HEK293 (cell line): ENCODE results near the gene PTCRA.

Experiments used
- CTCF ChIA-PET: fragments of 350-600 bp; formaldehyde crosslinking; extraction: SDS; loops from one replicate; lab custom pipeline; 2021; ENCODE audit warnings: antibody characterized with exemption; lab: Yijun Ruan, JAX
- POLR2A ChIA-PET: fragments of 300-600 bp; formaldehyde crosslinking; extraction: SDS; loops from one replicate; lab custom pipeline; 2020; ENCODE audit warnings: antibody characterized with exemption, inconsistent platforms; lab: Yijun Ruan, JAX
- H3K27ac ChIP-seq: fragments of 200-500 bp; sonication (Bioruptor generic); 2 replicates; pipeline ENCODE4 v1.5.1; 2014; ENCODE audit warnings: low read depth, low read length, control low read depth, inconsistent platforms; ENCODE audit errors: extremely low read depth
- H3K36me3 ChIP-seq, 2 experiments: fragments of 200-500 bp in 1 of 2; sonication (Bioruptor generic) in 1 of 2; 1 replicate in 1 of 2; 2 replicates in 1 of 2; pipeline ENCODE4 v1.5.1; 2014 to 2017; ENCODE audit warnings: inconsistent platforms in 2 of 2, low read length in 2 of 2; ENCODE audit not compliant: control insufficient read depth in 2 of 2, insufficient read depth in 1 of 2
- H3K4me1 ChIP-seq: fragments of 200-500 bp; sonication (Bioruptor generic); 2 replicates; pipeline ENCODE4 v1.5.1; 2014; ENCODE audit warnings: mild to moderate bottlenecking, low read length, inconsistent platforms; ENCODE audit not compliant: control insufficient read depth, insufficient read depth
- H3K4me3 ChIP-seq: 2 replicates; pipeline ENCODE4 v1.5.1; 2011; ENCODE audit warnings: low read depth, mild to moderate bottlenecking, control low read depth, low read length, moderate library complexity
- H3K9me3 ChIP-seq: fragments of 200-500 bp; sonication (Bioruptor generic); 2 replicates; pipeline ENCODE4 v1.5.1; 2014; ENCODE audit warnings: low read depth, low read length, inconsistent platforms; ENCODE audit not compliant: control insufficient read depth, insufficient read depth
- AEBP2 ChIP-seq: fragments of 450-650 bp; formaldehyde crosslinking; IDR thresholded peaks from 2 replicates; pipeline ENCODE4 v1.5.1; 2016; ENCODE audit warnings: missing biosample characterization, missing genetic modification characterization, borderline replicate concordance
- HOXC10 ChIP-seq: sonication (generic); formaldehyde crosslinking; IDR thresholded peaks from 2 replicates; pipeline ENCODE4 v1.8.1; 2023; ENCODE audit warnings: mild to moderate bottlenecking, missing genetic modification reagents
- INSM2 ChIP-seq: fragments of 450-650 bp; formaldehyde crosslinking; IDR thresholded peaks from 2 replicates; pipeline ENCODE4 v1.5.1; 2016; ENCODE audit warnings: missing biosample characterization, missing genetic modification characterization
- REST ChIP-seq: fragments of 450-650 bp; formaldehyde crosslinking; IDR thresholded peaks from 2 replicates; pipeline ENCODE4 v1.5.1; 2016; ENCODE audit warnings: missing biosample characterization, missing genetic modification characterization
- SALL2 ChIP-seq: fragments of 450-650 bp; formaldehyde crosslinking; IDR thresholded peaks from 2 replicates; pipeline ENCODE4 v1.5.0; 2017; ENCODE audit warnings: missing biosample characterization, mild to moderate bottlenecking, missing genetic modification characterization, borderline replicate concordance
- ZBTB49 ChIP-seq: fragments of 450-650 bp; formaldehyde crosslinking; IDR thresholded peaks from 2 replicates; pipeline ENCODE4 v1.5.1; 2016; ENCODE audit warnings: missing biosample characterization, missing genetic modification characterization, low read depth
- ZNF211 ChIP-seq: fragments of 450-650 bp; formaldehyde crosslinking; IDR thresholded peaks from 2 replicates; pipeline ENCODE4 v1.5.1; 2016; ENCODE audit warnings: low read depth, missing biosample characterization, missing genetic modification characterization
- ZNF221 ChIP-seq: fragments of 450-650 bp; formaldehyde crosslinking; IDR thresholded peaks from 2 replicates; pipeline ENCODE4 v1.5.1; 2017; ENCODE audit warnings: missing biosample characterization, missing genetic modification characterization, borderline replicate concordance
- ZNF404 ChIP-seq: fragments of 450-650 bp; formaldehyde crosslinking; IDR thresholded peaks from 2 replicates; pipeline ENCODE4 v1.5.1; 2017; ENCODE audit warnings: missing biosample characterization, missing genetic modification characterization
- ZNF639 ChIP-seq: fragments of 450-650 bp; formaldehyde crosslinking; IDR thresholded peaks from 2 replicates; pipeline ENCODE4 v1.5.1; 2016; ENCODE audit warnings: missing biosample characterization, missing genetic modification characterization
- ZNF660 ChIP-seq: fragments of 450-650 bp; IDR thresholded peaks from 2 replicates; pipeline ENCODE4 v1.5.1; 2018; ENCODE audit warnings: missing biosample characterization, mild to moderate bottlenecking, missing genetic modification characterization
- ZNF692 ChIP-seq: fragments of 450-650 bp; formaldehyde crosslinking; IDR thresholded peaks from 2 replicates; pipeline ENCODE4 v1.5.1; 2016; ENCODE audit warnings: missing biosample characterization, missing genetic modification characterization
- ZNF707 ChIP-seq: fragments of 450-650 bp; formaldehyde crosslinking; IDR thresholded peaks from 2 replicates; pipeline ENCODE4 v1.5.1; 2016; ENCODE audit warnings: missing biosample characterization, missing genetic modification characterization
- ZNF837 ChIP-seq: fragments of 450-650 bp; formaldehyde crosslinking; IDR thresholded peaks from 2 replicates; pipeline ENCODE4 v1.5.1; 2016; ENCODE audit warnings: missing biosample characterization, missing genetic modification characterization

PTCRA gene

GRCh38 chr6:42942444-42942843, 26.6 kb downstream of the PTCRA start:
- CTCF ChIA-PET, result interaction anchor here (0.7 kb wide), 1 partner anchor 387 kb away, joined by 9 read pairs; no protein-coding TSS in a partner anchor
- POLR2A ChIA-PET, result interaction anchor here (1.3 kb wide), 1 partner anchor 13 kb away, joined by 3 read pairs; the partner anchor contains the start of gene CNPY3
- Histone ChIP-seq H3K4me1 (no peaks in the 10 kb centered on the region), H3K9me3 (no peaks in the 10 kb centered on the region), H3K36me3 (peaks cover 14 to 38% of the 10 kb centered on the region in 2 experiments), H3K27ac (no peak overlapping the region), H3K4me3 (no peak overlapping the region)
- TF ChIP-seq ZNF211 (tag by site-specific recombination), result no peak
- no peak for TF ChIP-seq ZNF692 (tag by site-specific recombination)
- TF ChIP-seq INSM2 (tag by site-specific recombination), result no peak
- no peak for TF ChIP-seq ZNF221
- no peak for TF ChIP-seq ZNF660 (tag by site-specific recombination)
- no peak for TF ChIP-seq SALL2 (tag by site-specific recombination)
- TF ChIP-seq ZNF639 (tag by site-specific recombination), result no peak
- no peak for TF ChIP-seq ZNF707
- no peak for TF ChIP-seq ZBTB49 (tag by site-specific recombination)
- no peak for TF ChIP-seq AEBP2 (tag by site-specific recombination)
- TF ChIP-seq ZNF837 (tag by site-specific recombination), result no peak
- no peak for TF ChIP-seq REST (tag by site-specific recombination)
- TF ChIP-seq HOXC10 (CRISPR knock-in tag), result no peak
- no peak for TF ChIP-seq ZNF404 (tag by site-specific recombination)
